HG03060 (cell line): ENCODE measurements around the gene SLC16A12.
"Not testable (repeated sequence)": the region's sequence is repeated elsewhere in the genome, so short reads cannot be mapped to it uniquely, and the experiment has no call there.

ENCODE experiments used
- ATAC-seq: cut with Tn5 transposase; IDR thresholded peaks from one replicate; pipeline ENCODE4 v1.9.1; 2021; ENCODE audit warnings: low read depth, moderate number of reproducible peaks; ENCODE audit not compliant: unreplicated experiment

The SLC16A12 gene

DNA sequence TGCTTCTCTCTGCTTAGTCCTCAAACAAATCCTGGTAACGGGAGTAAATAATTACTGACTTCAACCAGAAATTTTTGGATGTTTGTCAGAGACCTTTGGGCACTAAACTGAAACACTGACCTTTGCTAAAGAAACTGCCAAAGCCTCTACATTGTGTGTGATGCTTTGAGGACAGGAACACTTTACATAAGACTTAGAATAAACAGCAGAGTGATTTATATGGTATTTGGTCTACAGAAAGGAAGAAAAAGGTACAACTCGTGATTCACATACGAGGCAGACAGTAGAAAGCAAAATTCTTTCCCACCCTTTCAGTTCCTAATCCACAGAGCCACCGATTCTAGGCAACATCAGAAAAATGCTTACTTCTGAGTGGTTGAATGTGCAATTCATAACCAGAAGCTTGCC lies 59.8 kb downstream of the SLC16A12 start:
- ATAC-seq: no peak

DNA sequence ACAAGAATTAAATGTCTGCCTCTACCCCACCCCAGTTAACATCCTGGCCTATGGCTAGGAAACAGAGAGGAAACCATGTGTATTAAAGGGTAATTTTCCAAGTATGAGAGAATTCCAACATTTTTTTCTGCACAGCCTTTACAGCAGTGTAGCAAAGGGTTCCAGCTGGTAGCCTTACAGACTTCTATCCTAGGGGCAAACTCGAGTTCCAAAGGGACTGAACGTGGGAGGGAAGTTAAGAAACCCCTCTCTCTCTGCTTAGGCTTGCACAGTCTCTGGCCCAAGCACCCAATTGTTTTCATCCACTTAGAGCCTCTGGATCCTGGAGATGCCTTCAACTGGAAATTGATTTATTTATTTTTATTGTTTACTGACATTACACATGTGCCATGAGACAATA lies 60.3 kb downstream of the SLC16A12 start:
- no peak for ATAC-seq

DNA sequence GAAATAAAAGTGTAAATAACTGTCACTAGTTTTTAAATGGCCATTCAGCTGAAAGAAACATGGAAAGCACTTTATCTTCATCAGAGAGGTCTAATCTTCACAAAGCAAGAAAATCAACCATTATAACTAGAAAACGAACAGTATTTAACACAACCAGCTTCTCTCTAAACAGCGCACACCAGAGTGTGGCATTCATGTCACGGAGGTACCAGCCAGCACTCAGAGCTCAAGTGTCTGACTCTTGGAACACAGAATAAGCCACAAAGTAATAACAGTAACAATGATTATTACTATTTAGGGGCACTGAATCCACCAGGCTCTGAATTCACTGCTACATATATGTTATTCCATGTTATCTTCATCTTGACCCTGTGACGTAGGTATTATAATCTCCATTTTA lies 60.9 kb downstream of the SLC16A12 start:
- no peak for ATAC-seq

DNA sequence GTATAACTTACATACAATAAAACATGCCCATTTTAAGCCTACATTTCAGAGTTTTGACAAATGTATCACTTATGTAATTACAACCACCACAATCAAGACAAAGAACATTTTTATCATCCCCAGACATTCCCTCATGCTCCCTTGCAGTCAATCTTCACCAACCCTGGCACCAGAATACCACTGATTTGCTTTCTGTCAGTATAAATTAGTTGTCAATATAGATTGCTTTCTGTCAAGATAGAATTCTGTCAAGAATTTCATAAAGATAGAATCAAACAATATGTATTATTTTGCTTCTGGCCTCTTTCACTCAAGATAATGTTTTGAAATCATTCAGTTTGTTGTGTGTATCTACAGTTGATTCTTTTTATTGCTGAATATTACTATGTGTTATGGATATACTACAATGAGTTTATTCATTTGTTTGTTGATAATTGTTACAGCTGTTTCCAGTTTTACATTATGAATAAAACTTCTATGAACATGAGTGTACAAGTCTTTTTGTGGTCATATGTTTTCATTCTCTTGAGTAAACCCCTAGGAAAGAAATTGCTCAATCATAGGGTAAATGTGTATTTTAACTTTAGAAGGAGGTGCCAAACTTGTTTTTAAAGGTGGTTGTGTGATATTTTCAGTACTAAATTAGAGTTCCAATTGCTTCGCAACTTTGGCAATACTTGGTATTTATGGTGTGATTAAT lies 64.1 kb downstream of the SLC16A12 start:
- no peak for ATAC-seq

DNA sequence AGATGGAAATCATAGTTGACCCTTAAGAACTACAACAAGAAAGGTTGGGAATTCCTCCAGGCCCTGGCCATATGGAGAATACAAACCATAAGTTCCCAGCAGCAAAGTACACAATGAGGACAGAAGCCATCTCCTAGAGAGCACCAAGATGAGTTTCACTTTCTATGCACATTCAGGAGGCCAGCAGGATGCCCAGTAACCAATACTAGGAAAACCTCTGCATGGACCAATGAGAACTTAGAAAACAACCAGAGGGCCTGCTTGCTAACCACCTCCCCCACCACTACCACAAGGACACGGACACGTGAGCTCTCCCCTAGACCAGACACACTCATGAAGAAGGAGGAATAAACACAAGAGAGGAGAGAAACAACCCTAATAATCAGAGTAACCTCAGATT lies 64.8 kb downstream of the SLC16A12 start:
- ATAC-seq: no peak

DNA sequence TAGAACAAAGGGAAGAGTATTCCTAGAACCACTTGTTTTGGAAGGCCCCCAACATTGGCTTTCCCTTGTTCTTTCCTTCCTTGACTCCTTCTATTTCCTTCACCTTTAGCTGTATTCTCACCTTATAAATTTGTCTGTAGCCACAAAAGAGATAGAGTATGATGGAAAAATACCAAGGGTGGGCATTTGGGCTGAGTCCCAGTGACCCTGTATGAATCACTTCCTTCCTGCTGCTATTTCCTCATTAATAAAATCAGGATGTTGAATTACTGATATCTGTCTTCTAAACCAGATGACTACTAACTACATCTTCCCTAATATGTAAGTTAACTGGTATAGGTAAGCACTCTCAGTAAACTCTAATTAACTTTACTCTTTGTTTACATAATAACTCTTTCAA lies 65.9 kb downstream of the SLC16A12 start:
- ATAC-seq: no peak

DNA sequence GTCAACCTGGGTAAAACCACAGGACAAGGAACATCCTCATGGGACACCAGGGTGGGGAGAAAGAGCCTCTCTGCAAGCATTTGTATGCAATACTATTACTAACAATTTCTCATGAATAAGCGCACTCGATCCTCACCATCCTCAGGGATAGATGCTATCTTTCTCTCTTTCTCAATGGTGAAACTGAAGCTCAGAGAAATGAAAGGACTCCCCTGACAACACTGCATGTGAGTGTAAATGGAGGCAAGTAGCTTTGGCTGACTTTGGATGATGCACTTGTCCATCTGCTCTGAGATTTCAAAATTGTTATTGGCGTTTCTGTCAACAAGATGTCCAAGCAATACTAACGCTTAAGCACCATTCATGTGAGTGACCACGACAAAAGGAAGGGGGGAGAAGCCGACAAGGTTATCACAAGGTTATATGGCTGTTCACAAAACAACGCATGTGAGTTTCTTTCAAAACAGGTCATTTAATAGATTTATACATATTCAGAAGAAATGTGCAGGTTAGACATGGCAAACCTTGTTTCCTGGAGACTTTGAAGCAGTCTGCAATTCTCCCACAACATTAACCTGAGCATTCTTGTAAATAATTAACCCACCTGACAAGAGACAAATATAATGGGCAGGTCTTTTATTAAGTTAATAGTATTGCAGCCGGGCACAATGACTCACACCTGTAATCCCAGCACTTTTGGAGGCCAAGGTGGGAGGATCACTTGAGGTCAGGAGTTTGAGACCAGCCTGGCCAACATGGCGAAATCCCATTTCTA lies 67.0 kb downstream of the SLC16A12 start:
- ATAC-seq: no peak

DNA sequence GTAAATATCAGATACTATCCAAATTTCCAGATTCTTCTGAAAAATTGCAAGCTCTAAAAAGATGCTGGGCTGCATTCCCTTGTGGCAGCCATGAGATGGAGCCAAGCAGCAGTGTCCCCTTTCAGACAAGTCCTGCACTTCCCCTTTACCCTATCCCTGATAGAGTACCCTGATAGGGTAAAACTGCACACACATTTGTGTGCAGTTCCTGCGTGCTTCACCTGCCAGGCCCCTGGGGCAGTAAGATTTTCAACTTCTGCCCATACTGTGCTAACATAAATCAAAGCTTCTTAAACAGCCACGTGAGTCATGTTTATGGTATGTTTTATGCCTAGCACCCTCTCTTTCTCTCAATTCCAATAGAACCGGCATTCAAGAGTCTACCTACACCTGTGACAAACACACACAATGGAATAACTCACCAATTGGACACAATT lies 68.8 kb downstream of the SLC16A12 start:
- no peak for ATAC-seq

DNA sequence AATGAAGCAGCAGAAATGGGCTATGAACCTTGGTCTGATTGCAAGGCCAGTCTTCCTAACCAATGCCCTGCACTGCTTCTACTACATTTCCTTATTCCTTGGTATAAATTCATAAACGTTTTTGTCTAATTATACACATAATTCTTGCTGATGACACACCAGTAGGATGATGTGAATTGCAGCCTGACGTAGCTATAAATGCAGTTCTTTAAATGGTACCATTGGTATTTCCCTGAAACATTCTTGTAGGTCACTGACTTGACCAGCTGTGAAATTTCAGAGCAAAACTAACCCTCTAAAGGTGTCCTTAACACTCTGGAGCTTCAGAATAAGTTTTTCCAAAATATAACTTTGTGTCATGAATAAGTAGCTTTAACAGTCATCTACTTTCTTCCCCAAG lies 70.2 kb downstream of the SLC16A12 start:
- no peak for ATAC-seq

DNA sequence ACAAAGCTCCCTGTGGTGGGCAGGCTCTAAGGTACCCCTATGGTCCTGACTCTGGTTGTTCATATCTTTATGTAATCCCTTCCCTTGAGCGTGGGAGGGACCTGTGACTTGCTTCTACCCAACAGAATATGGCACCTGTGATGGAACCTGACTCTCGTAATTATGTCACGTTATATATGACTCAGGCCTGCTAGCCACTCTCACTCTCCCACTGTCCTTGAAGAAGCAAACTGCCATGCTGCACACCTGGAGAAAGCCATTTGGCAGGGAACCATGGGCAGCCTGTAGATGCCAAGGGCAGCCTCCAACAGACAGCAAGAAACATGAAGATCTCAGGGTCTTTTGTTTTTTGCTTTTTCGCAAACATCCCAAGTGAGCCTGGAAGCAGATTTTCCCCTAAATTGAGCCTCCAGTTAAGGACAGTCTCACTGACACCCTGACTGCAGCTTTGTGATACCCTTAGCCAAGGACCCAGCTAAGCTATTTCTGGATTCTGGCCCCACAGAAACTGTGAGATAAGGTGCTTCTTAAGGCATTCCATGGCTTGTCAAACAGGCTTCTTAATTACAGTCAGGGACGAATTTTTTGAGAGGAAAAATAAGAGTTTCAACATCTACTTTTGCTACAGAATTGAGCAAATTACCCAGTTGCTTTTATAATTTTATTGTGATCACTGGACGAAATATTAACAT lies 71.4 kb downstream of the SLC16A12 start:
- ATAC-seq: no peak

DNA sequence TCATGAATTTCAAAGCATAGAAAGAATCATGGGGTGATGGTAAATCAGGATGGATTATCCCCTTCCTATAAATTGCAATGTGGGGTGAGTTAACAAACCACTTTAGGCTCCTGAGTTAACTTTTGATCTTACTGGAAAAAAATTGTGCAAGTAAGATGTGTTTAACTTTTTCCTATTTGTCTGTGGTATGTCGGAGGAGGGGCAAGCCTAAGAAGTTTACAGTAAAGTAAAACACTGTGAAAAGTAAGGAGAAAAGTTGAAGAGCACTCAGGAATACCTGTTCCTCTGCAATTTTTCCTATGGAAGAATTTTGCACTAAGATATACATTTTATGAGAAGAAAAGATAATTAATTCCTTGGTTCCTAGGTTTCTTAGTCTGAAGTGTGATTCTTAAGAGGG lies 76.6 kb downstream of the SLC16A12 start:
- ATAC-seq: no peak

DNA sequence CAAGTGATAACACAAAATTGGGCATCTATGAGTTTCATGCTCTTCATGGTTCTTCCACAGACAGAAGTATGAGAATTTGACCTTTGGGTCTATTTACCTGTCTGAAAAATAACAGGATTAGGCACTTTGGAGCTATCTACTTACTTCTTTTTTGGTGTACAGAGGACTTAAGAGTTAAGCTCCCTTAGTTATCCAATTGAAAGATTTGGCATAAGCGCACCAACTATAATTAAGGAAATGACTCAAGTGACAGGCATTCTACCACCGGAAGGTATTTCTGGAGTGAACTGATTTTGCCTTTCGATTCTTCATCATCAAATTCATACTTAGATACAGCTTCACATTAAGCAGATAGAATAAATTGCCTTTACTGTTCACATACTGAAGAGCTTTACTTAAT lies 77.1 kb downstream of the SLC16A12 start:
- no peak for ATAC-seq

DNA sequence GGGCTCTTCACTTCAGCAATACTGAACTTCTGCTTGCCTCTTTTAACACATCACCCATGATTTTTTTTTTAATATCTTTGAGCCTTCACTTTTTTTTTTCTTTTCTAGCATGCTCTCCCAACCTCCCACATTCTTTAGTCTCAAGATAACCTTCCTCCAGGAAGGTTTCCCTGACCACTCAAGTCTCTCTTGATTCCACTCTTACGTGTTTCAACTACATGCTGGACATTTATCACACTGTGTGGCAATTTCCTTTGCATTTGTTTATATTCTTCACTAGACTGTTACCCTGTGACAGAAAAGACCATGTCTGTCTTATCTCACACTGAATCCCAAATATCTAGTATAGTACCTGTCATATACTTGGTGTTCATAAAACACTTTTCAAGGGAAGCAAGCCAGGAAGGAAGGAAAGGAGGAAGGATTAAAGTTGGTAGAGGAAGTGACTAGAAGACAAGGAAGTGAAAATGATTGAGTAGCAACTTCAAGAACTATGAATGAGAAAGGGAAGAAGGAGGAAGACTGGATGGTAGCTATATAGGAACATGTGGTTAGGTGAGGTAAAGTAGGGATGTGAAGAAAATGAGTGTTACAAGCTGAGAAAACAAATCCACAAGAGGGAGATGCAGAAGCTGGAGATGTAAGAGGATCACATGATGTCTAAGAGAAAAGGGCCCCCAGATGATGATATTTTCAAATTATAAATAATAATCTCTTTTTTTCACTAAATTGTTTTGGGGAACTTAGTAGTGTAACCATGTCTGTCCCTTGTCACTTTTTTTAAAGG lies 80.6 kb downstream of the SLC16A12 start:
- no peak for ATAC-seq

DNA sequence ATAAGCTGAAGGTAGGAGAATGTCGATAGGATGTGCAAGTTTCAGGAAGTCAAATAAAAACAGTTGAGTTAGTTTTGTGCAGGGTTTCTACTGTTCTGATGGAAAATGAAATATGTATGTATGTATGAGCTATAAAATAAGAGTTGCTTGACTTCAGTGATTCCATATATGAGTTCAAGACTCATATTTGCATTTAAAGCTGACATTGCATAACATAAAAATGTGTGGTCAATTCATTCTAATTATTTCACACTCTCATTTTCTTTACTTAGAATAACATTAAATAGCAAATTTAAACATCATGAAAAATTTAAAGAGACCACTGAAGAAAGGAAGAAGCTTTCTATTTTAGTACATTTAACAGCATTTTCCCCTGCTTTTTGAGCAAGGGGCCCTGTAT lies 83.2 kb downstream of the SLC16A12 start:
- ATAC-seq: no peak

DNA sequence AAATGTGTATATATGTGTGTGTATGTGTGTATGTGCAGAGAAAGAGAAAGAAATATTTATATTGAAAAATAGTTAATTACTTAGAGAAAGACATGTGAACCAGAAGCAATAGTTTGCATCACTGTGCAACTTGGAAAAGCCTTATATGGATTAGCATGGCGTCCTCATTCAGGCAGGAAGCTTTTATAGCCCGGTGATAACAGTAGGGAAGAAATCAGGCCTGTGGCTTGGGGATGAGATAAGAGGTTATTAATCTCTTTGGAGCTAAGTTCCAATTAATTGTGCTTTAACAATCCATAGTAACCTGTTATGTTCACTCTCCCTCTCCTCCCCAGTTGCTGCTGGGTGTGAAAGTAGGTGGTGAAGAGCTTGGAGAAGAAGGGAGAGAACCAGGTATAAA lies 84.5 kb downstream of the SLC16A12 start:
- no peak for ATAC-seq

DNA sequence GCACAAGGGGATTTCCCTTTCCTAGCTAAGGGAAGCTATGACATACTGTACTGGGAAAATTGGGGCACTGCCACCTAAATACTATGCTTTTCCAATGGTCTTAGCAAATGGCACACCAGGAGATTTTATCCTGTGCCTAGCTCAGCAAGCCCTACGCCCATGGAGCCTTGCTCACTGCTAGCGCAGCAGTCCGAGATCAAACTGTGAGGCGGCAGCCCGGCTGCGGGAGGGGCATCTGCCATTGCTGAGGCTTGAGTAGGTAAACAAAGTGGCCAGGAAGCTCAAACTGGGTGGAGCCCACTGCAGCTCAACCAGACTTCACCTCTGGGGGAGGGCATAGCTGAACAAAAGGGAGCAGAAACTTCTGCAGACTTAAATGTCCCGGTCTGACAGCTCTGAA lies 90.6 kb downstream of the SLC16A12 start:
- not testable (repeated sequence) for ATAC-seq

DNA sequence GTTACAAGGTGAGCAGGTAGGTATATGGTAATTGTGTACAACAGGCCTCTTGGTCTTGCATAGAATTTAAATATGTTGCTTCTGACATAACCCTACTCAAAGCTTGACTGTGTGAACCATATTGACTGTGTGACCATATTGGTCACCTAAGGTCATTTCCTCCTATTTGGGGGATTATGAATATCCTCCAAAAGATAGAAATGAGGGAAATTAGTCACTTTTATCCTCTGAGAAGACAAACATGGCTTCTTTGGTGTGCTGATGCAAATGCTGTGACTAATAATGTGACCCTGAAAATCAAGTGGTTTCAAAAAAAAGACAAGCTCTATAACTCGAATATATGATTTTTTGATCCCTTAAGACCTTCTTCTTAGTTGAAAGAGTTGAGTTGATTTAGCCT lies 93.1 kb downstream of the SLC16A12 start:
- ATAC-seq: no peak

DNA sequence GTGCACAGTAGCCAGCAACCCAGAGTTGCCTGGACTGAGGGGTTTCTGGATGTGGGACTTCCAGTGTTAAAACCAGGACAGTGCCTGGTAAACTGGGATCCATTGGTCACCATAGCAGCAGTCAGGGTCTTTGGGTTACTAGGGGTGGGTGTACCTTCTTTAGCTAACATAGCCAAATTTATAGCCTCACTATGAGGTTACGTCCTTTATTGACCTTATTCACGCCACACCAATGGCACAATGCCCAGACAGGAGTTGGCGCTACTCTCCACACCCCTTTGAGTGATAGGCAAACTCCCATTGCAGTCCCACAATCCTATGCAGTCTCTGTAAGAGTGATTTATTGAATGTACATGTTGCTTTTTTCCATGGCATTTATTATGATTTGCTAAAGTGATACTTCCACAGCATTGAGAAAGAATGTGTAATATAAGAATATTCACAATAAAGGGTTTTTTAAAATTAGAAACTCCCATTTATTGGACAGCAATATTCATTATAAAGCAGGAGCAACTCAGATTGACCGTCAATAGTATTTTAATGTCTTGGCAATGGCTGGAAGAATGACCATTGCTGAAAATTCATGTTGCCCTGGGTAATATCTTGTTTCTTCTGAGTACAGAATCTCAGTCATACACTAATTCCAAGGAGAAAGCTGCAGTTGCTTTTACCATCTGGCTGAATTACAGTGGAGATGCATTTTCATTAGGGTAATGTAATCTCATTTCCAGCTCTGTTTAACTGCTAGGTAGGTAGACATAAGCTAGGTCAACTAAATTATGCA lies 95.0 kb downstream of the SLC16A12 start:
- ATAC-seq: no peak

DNA sequence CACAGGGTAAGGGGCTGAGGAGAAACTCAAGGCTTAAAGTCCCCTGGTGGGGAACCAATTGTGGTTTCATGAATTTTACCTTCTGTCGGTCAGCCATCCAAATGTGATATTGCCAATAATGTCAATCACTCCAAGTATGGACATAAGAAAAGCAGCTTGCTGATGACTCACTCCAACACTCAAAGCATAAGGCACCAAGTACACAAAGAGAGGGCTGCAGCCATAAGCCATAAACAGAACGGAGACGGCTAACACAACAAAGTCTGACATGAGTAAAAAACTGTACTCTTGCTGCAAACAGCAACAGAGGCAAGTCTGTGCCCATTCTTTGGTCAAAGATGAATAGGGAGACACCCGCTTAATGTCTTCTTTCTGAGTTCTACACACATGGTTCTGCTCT lies 96.9 kb downstream of the SLC16A12 start:
- no peak for ATAC-seq

DNA sequence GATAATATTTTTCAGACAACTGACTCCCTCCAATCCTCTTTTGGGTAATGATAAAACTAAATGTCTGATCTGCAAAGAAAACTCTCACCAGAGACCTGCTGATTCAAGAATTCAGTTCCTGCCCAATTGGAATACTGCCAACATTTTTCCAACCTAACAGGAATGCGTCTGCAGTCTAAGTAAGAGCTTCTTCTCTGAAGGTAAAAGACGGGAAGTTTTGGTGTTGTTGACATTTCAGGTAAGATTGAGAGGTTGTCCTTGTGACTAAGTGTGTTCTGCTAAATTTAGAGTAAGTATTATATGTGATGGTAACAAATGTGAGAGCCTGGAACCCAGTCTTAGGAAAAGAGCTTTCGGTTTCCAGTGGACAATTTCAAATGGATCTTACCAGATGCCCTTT lies 103.4 kb downstream of the SLC16A12 start:
- ATAC-seq: no peak
